Middle frontal gyrus (tissue), 1 donor: Measurements from ENCODE around the gene PTPRQ.

Source experiments
- DNase-seq: peaks from one replicate; pipeline ENCODE4 v3.0.0-alpha.2; 2015; ENCODE audit warnings: low spot score; ENCODE audit errors: extremely low spot score

Gene PTPRQ

DNA sequence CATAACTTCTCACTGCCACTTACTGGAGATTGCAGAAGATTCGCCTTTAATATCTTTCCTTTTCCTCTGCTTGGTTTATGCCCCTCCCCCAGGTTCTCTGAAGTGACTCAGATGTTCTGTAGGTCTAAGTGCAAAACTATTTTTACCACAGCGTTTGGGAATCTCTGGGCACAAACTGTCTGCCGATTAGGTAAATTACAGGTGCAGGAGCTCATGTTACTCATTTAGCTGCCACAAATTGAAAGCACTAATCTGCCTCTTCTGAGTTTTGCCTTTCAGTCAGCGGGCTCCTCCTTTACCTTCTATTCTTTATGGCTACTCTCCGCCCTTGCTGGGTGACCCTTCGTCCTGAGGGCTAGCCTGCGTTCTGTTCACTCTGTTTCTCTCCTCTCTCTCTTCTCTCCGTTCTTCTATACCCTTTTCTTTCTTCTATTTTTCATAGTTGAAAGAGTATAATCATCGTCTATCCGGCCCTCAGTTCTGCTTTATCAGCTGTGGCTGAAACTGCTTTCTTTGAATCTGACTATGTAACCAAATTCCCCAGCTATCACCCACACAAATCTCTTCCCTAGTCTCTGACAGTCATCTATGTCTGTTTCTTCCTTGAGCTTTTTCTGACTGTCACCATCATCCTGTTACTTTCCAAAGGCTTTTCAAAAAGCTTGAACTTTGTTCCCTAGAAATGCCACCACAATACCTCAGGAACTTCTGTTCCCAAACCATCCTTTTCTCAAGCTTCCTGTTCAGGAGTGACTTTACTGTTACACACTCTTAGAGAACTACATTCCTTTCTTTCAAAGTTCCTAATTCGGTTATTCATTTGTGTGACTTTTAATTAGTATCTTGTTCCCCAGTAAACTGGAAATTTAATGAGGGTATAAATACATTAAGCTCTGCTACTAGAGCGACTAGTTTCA is 259.1 kb downstream of the PTPRQ start:
- no peak for DNase-seq

DNA sequence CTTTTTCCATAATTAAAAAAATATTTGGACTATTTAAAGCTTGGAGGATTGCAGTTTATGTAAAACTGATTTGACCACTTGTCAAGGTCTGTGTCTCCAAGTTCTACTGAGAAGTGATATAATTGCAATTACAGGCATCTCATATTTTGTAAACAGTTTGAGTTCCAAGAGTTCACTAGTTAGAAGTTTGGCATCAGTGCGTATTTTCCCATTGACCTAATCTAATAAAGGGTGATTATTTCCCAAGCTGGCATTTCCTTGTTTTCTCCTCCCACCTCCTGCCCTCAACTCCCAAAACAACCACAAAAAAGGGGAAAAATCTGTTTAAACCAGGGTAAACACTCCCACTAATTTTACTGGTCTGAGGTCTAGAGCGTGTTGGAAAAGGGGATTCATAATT is 260.4 kb downstream of the PTPRQ start:
- no peak for DNase-seq

DNA sequence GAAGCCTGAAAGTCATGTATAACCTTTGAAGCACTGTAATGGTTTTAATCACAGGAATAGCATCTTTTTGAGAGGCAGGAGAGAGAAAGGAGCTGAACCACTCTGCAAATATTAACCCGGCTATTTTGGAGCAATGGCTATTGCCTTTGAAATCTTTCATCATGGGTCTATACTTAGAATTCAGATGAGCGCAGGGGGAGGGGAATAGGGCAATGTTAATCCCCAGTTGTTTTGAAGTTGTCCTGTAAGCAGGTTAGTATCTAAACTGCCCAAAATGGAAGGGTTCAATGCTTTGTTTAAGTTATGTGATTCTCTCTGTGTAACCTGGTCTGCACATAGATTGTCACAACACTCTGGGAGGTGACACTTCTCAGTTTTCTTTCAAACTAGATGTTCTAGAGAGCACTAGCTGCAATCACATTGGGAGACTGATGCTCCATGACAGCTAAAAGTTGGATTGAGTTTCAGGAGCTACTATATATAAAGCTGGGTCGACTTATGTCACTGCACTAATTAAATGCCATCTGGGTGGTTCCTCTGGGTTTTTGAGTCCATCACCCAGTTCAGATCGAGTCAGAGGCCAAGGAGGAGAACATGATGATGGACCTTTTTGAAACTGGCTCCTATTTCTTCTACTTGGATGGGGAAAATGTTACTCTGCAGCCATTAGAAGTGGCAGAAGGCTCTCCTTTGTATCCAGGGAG is 263.2 kb downstream of the PTPRQ start, which contains the start of gene MYF6:
TSS of gene MYF6 (plus strand) at position 509 of the 704 bp plus-strand sequence. CDS start at position 595, 86 bp downstream.
- DNase-seq = no peak

DNA sequence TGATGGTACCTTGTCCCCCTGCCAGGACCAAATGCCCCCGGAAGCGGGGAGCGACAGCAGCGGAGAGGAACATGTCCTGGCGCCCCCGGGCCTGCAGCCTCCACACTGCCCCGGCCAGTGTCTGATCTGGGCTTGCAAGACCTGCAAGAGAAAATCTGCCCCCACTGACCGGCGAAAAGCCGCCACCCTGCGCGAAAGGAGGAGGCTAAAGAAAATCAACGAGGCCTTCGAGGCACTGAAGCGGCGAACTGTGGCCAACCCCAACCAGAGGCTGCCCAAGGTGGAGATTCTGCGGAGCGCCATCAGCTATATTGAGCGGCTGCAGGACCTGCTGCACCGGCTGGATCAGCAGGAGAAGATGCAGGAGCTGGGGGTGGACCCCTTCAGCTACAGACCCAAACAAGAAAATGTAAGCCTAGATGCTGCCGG is 263.8 kb downstream of the PTPRQ start:
- no peak for DNase-seq

DNA sequence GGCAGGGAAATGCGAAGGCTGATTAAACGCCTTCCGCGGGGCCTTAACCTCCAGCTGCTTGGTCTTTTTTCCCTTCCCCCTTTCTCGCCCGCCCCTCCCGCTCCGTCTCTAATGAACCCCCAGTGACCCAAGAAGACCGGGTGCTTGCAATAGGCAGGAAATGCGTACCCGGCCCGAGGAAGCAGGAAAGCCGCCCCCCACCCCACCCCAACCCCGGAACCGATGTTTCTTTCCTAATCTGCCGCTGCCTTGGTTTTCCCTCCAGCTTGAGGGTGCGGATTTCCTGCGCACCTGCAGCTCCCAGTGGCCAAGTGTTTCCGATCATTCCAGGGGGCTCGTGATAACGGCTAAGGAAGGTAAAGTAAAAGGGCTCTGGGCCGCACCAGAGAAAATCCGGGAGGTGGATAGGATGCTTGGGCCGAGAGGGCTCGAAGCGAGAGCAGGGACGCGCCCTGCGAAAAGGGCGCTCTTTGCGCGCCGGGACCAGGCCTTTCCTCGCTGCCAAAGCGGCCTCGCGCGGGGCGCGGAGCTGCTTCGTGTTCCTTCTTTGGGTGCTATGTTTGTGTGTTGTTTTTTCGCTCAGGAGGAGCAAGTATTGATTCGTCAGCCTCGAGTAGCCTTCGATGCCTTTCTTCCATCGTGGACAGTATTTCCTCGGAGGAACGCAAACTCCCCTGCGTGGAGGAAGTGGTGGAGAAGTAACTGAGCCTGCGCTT is 264.4 kb downstream of the PTPRQ start:
- DNase-seq = no peak

DNA sequence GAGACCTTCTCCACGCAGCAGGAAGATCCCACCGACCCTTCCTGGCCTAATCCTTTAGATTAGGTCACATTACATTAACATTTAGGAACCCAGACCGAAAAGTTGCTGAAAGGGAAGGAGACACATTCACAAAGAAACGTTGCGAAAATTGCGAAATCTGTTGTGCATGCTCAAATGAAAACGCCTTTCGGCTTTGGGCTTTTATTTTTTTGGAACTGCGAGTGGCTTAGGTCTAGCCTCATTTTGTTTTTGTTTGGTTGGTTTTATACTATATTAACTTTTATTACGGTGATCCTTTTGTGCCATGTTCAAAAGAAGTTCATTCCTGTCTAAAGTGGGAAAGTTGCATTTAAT is 264.9 kb downstream of the PTPRQ start:
- no peak for DNase-seq

DNA sequence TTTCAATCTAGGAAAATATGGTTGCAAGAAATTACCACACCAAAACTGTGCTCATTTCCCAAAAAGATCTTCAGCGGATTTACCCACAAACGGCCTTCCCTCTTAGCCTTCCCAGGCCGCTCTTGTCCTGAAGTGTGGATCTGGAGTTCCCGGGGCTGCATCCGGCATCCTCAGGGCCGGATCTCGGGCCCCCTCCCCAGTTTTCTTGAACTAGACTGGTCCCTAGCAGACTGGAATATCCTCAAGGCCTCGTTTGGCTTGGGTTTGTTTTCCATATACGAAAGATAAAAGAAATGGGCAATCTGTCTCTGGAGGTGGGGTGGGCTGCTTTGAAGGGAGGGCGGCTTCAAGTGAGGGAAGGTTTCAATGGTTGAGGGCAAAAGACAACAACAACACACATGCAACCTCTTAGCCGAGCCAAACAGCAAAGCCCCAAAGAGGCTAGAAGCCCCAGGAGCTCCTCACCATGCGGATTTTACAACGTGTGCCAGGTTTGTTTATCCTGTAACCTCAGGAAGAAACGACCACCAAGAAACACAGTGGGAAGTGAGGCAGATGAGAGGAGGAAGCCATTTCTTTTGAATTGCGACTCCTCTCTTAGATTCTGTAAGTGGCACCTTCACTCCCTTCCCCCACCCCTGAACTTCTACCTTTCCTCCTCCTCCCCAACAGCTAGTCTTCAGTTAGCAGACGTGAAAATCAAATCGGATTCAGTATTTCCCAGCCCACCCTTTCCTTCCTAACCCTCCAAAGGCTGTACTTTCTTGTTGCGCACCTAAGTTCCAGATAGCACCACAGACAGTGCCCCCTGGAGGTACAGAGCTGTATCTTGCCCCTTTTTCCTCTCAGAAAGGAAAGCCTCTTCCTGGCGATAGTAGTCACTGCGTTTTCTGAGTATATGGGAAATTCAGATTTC is 266.0 kb downstream of the PTPRQ start:
- no peak for DNase-seq

DNA sequence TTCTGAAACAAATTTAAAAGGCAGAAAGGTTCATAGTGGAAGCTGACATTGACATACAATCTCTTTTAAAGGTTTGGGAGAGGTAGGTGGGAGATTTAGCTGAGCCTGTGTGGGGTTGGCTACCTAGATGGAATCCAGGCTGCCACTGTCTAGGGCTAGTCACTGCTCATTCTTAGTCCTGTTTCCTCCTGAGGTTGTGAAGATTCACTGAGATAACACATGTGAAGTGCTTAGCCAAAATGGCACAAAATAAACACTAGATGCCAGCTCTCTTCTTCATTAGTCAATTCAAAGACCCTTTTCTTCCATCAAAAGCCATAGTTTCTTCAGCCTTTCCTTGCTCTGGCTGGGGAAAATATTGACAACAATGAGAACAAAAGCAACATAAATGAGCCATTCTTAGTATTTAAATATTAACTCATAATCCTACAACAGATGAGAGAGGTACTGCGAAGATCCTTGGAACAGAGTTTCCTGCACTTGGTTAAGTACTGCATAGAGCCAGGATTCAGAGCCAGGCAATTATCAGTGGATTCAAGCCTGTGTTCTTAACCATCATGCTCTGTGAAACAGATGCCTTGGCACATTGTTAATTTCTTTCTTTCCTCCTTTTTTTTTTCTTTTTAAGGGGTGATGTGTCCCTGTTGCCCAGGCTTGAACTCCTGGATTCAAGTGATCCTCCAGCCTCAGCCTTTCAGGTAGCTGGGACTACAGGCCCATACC is 266.9 kb downstream of the PTPRQ start:
- DNase-seq = no peak

DNA sequence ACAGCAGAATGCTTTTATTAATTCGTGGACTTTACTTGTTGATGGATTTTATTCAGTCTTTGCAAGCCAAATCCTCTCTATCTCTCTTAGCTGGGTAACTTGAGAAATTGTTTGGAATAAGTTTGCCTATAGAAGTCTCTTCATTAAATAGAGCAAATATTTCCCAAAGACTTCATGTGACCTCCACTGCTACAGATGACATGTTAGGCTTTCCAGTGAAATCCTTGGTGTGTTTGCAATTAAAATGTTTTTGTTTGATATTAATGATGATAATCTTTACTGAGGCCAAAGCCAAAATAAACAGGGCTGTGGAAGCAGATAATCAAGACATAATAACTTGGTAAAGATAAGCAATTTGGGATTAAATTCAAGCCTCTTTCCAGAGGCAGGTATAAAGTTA is 267.8 kb downstream of the PTPRQ start:
- DNase-seq = no peak

DNA sequence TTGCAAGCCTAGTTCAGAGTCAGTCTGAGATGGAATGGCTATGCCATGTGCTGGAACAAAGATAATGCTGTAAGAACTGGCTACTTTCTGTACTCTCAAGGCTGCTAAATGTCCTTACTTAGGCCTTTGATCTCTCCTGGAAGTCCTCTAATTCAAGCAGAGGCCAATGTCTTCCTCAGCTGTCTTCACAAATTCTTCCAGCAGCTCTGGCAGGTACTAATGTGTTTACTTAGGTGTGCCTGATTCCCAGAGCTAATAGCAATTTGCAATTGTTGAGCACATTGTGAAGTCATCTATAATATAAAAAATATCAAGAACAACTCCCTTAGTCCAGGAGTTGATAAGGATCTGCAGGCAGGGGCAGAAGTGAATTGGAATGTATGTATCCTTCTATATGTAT is 268.8 kb downstream of the PTPRQ start:
- DNase-seq = no peak

DNA sequence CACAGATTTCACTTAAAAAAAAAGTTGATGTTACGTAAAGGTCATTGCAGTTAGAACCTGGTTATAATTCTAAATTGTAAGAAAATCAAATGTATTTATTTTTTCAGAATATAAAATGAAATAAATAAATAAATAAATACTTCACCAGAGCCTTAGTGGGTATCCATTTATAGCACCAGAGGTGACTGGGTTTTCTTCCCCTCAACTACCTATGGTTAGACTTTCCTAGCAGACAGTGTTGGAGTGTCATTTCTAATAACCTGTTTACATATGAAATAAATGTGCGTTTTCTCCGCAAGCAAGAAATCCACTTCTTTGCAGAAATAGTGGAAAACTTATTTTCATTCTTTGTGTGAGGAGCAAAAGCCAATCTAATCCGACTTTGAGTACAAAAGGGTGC is 269.4 kb downstream of the PTPRQ start:
- DNase-seq = no peak

DNA sequence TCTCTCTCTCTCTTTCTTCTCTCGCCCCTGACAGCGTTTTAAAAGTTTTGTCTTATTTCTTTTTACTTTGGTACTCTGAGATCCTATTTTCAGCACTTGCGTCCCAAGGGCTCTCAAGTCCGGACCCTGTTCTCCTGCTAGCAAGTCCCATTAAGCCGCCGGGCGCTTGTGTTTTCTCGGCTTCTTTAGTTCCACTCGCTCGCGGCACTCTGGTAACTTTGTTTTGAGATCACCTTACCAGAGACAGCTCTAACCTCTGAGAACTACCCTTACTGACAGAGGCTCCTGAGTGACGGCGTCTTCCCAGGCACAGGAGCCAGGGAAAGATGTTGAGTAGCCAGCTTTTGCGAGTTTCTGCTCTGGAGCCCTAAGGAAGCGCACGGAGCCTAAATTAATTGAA is 270.0 kb downstream of the PTPRQ start:
- no peak for DNase-seq

DNA sequence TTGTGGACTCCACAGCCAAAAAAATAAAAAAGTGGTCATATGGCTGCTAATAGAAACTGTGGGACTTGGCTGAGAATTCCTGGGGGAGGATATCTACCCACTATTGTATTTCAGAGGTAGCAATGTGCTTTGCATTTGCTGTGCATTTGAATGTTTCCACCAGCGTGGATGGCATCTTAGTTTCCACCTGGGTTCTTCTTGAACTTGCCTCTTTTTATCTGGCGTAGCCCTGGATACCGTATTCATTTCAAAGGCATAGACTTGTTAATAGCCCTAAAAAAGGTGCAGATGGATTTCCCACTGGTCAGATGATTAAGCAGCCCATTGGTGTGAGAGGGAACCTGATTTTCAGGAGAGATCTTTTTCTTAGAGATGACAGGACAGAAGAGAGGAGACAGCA is 270.8 kb downstream of the PTPRQ start:
- no peak for DNase-seq

DNA sequence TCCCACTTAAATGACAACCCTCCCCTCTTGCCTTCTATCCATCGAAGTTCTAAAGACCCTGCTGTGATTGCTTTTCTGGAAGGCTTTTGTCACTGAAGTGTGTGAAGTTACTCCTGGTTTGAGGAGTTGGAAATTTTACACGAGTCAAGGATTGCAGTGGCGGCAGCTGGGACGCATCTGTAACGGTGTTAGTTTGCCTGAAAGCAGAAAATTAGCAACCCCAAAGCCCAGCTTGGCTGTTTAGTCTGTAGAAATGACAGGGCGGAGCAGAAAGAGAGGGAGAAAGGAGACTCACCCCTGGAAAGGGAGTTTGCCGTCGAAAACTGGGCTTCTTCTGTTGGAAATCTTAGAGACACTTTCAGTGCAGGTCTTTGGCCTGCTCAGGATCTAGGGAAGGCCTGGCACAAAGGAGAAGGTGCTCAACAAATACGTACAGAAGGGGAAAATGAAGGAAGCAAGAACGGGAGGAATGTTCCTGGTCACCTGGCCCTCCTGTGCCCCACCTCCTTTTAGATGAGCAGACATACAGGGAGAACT is 271.7 kb downstream of the PTPRQ start:
- DNase-seq = no peak

DNA sequence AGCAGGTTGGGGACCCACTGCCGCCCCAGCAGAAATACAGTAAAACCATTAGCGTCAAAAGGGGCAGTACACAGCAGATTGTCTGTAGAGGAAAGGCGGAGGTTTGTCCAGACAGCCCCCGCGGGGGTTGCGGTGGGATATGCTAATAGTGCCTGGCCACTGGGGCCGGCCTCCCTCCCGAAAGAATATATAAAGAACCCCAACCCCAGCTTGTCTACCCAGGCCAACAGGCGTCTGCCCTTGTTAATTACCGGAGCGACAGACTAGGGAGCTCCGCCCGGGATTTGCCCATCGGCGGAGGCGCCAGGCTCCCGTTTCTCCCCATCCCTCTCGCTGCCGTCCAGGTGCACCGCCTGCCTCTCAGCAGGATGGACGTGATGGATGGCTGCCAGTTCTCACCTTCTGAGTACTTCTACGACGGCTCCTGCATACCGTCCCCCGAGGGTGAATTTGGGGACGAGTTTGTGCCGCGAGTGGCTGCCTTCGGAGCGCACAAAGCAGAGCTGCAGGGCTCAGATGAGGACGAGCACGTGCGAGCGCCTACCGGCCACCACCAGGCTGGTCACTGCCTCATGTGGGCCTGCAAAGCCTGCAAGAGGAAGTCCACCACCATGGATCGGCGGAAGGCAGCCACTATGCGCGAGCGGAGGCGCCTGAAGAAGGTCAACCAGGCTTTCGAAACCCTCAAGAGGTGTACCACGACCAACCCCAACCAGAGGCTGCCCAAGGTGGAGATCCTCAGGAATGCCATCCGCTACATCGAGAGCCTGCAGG is 272.8 kb downstream of the PTPRQ start, which contains the start of gene MYF5:
TSS of gene MYF5 (plus strand) at position 217 of the 774 bp plus-strand sequence. CDS start at position 369, 152 bp downstream.
- DNase-seq = no peak

DNA sequence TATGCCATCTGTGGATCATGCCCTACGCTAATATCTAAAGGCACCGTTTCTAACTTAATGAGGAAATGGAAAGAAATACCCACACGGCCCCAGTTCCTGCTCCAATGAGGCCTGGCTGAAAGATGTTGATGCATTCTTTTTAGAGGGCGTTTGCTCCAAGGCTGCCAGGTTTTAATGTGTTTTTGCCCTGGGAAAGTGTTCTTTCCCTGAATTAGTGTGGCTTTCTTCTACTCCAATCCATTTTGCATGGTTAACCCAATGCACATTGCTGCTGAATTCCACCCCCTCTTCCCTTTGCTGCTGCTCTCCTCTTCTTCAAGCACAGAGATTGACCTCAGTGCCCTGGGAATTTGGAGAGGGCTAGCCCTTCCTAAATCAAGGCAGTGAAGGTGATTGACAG is 273.8 kb downstream of the PTPRQ start:
- DNase-seq = no peak

DNA sequence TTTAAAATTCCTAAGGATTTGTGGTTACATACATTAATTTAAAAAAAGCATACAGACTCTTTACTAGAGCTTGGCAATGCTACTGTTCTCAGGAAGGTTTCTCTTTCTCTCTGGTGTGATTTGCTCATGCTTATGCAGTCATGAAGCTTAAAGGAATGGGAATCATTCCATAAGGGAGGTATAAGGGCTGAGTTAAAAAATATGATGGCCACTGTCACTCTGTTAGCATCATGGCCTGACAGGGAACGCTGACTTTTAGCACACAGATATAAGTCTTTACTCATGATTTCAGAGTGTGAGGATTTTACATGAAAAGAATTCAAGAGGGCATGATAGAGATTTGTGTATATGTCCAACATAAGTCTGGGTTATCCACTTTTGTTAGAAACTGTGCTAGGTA is 276.5 kb downstream of the PTPRQ start:
- no peak for DNase-seq

DNA sequence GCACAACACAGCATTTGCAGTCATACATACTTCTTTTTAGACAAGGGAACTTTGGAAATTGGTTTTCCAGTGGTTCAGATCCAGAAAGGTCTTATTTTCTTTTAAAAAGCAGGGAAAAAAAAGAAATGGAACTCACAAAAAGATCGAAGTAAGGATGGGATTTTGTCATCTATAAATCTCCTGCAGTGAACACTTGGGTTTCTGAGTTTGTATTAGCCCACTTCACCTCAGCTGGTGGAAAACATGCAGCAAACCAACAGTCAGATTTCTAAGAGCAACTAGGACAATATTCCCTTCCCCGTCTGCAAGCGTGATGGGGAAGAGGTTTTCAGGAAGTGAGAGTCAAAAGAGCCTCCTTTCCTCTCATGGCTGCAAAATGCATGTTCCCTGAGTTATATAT is 277.3 kb downstream of the PTPRQ start:
- no peak for DNase-seq
